Calu3 (cell line): Measurements from ENCODE around the gene ZNF555. TPM values are rescaled to one million over a fixed set of nuclear protein-coding genes. Genes with fewer than 3 reads are reported as not detected.

ENCODE experiments used
- BruUV-seq: library from RNA; stranded (reverse); fragments of 400-500 nt; replicated peaks from 2 replicates; lab custom pipeline; 2021; lab: Mats Ljungman, UMichigan
- CTCF ChIA-PET: fragments of 300-600 bp; sonication (Branson Sonifier 250); formaldehyde crosslinking; loops from one replicate; lab custom pipeline; 2022; ENCODE audit warnings: antibody characterized with exemption; lab: Charles Lee
- DNase-seq: peaks from one replicate; pipeline ENCODE4 v3.0.0; 2022
- H3K27ac Mint-ChIP-seq: one replicate; pipeline ENCODE4 v1.8.0; 2022; ENCODE audit warnings: mixed read lengths; ENCODE audit not compliant: unreplicated experiment
- H3K27me3 Mint-ChIP-seq: one replicate; pipeline ENCODE4 v1.8.0; 2022; ENCODE audit warnings: mixed read lengths; ENCODE audit not compliant: unreplicated experiment
- H3K36me3 Mint-ChIP-seq: one replicate; pipeline ENCODE4 v1.8.0; 2022; ENCODE audit warnings: mild to moderate bottlenecking, moderate library complexity, mixed read lengths; ENCODE audit not compliant: insufficient read depth, unreplicated experiment
- H3K4me1 Mint-ChIP-seq: one replicate; pipeline ENCODE4 v1.8.0; 2022; ENCODE audit warnings: mild to moderate bottlenecking, low read depth, mixed read lengths; ENCODE audit not compliant: unreplicated experiment
- H3K4me3 Mint-ChIP-seq: one replicate; pipeline ENCODE4 v1.8.0; 2022; ENCODE audit warnings: mild to moderate bottlenecking, low read depth, moderate library complexity, mixed read lengths; ENCODE audit not compliant: unreplicated experiment
- H3K9me3 Mint-ChIP-seq: one replicate; pipeline ENCODE4 v1.8.0; 2022; ENCODE audit warnings: low read depth, mixed read lengths; ENCODE audit not compliant: unreplicated experiment
- CTCF ChIP-seq: fragments of 200-600 bp; IDR thresholded peaks from one replicate; pipeline ENCODE4 v1.8.0; 2022; ENCODE audit warnings: antibody characterized with exemption; ENCODE audit not compliant: unreplicated experiment
- intact Hi-C: fragments of 100-400 bp; cut with micrococcal nuclease; formaldehyde crosslinking; loops from one replicate; pipeline ENCODE4 v1.10.0; 2022; ENCODE audit not compliant: unreplicated experiment
- total RNA-seq: library from RNA; stranded (reverse); gene quantifications from 2 replicates; pipeline ENCODE4 v1.2.3, GENCODE V29; 2022

The ZNF555 gene
- total RNA-seq, 1 experiment from 2014 or later: 5.7 TPM

DNA sequence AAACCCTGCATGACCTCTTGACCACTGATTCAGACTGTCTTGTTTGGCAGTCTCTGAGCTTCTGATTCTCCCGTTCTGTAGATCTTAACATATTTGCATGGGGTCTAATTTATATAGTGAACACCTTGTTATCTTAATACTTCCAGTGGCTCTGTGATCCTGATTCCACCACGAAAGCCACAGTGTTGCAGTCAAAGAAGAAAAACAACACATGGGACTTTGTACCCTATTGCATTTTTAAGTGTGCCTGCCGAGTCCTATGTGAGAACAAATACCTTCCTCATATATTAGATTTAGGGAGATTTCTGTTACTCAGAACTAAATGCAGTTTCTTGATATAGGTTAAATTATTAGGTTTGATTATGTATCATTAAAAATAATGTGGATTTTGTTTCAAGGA is 13.6 kb downstream of the ZNF555 start:
- no peak overlapping the region for H3K27ac Mint-ChIP-seq
- CTCF ChIA-PET: interaction anchor here (0.6 kb wide), 1 partner anchor 476 kb away, joined by 9 read pairs; no protein-coding TSS in a partner anchor
- H3K27me3 Mint-ChIP-seq: no peaks in the 10 kb centered on the region
- peaks cover 12% of the 10 kb centered on the region for H3K9me3 Mint-ChIP-seq
- no TSS peak for BruUV-seq
- no peak for DNase-seq
- H3K36me3 Mint-ChIP-seq: peaks cover 24% of the 10 kb centered on the region
- intact Hi-C loops: no loop called here
- no peak overlapping the region for H3K4me3 Mint-ChIP-seq
- TF ChIP-seq CTCF: no peak
- H3K4me1 Mint-ChIP-seq: no peaks in the 10 kb centered on the region

DNA sequence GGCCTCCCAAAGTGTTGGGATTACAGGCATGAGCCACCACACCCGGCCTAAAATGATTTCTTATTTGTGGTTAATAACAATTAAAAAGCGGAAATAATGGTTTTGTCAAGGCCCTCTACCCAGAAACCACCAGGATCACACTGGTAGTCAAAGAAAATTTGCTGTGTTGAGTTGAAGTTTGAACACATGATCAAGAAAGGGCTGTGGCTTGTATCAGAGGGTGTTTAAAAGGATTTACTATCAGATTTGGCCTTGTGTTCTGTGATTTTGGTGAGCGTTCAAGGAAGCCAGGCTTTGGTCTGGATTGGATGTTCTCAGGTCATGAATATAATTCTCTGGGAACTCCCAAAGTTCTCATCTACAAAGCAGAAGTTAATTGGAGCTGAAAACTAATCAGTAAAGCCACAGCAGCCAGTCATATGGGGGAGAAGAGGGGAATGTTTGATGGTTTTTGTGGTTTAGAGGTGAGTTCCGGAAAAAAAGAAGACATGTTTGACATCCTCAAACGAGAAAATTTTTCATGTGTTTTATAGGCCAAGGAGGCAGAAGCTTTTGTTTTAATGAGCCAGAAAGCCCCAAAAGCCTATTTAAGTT is 15.3 kb downstream of the ZNF555 start:
- H3K4me3 Mint-ChIP-seq: no peak overlapping the region
- no peak overlapping the region for H3K27ac Mint-ChIP-seq
- peaks cover 14% of the 10 kb centered on the region for H3K36me3 Mint-ChIP-seq
- no peak for DNase-seq
- CTCF ChIA-PET: no interaction called here
- no peak for TF ChIP-seq CTCF
- H3K9me3 Mint-ChIP-seq: peaks cover 6% of the 10 kb centered on the region
- BruUV-seq: no TSS peak
- no peaks in the 10 kb centered on the region for H3K4me1 Mint-ChIP-seq
- H3K27me3 Mint-ChIP-seq: no peaks in the 10 kb centered on the region
- intact Hi-C loops: no loop called here

GRCh38 chr19:2858864-2859263 is 17.6 kb downstream of the ZNF555 start:
- Mint-ChIP-seq H3K4me1 (no peaks in the 10 kb centered on the region), H3K27me3 (no peaks in the 10 kb centered on the region), H3K4me3 (no peak overlapping the region), H3K27ac (no peak overlapping the region), H3K36me3 (no peaks in the 10 kb centered on the region), H3K9me3 (peaks cover 9% of the 10 kb centered on the region)
- CTCF ChIA-PET: no interaction called here
- BruUV-seq: no TSS peak
- no peak for TF ChIP-seq CTCF
- DNase-seq: no peak
- intact Hi-C loops: no loop called here

DNA sequence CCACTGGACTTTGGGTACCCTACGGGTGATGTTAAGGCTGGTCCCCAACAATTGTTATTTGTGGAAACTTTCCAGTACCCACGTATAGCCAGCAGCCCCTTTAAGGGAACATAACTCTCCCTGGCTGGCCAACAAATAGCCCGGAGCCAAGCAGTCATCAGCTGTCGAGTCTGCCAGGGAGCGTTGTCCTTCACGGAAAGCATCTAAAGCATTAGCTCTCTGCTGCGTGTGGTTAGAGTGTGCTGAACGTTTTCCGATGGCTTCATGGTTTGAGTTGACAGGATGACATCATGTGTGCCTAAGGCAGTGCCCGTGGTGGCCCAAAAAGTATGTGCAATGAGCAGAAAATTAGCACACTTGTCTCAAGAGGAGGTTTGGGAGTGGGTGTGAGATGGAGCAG is 22.5 kb downstream of the ZNF555 start:
- H3K27me3 Mint-ChIP-seq: no peaks in the 10 kb centered on the region
- CTCF ChIA-PET: no interaction called here
- DNase-seq: no peak
- no peak overlapping the region for H3K4me3 Mint-ChIP-seq
- H3K27ac Mint-ChIP-seq: no peak overlapping the region
- TF ChIP-seq CTCF: no peak
- intact Hi-C loops: no loop called here
- peaks cover 9% of the 10 kb centered on the region for H3K4me1 Mint-ChIP-seq
- BruUV-seq: no TSS peak
- peaks cover 6% of the 10 kb centered on the region for H3K9me3 Mint-ChIP-seq
- no peaks in the 10 kb centered on the region for H3K36me3 Mint-ChIP-seq
